K562 (cell line): ENCODE results near the gene TM4SF4. TPM values are rescaled to one million over a fixed set of nuclear protein-coding genes. Genes with fewer than 3 reads are reported as not detected.

Experiments used
- ATAC-seq: fragments of 200-7000 bp; cut with Tn5 transposase; 3 replicates; pipeline ENCODE4 v1.9.1; 2020; ENCODE audit warnings: moderate library complexity
- BruUV-seq: library from RNA; stranded (reverse); fragments of 400-500 nt; replicated peaks from 2 replicates; lab custom pipeline; 2021; lab: Mats Ljungman, UMichigan
- CTCF ChIA-PET: fragments of 300-600 bp; formaldehyde crosslinking; extraction: SDS; loops from one replicate; lab custom pipeline; 2021; ENCODE audit warnings: low intra/inter-chr PET ratio; lab: Yijun Ruan, JAX
- POLR2A ChIA-PET: fragments of 300-600, 350-650 bp; sonication (Branson Sonifier 250); formaldehyde crosslinking; extraction: SDS; loops from one replicate; lab custom pipeline; 2021; ENCODE audit warnings: antibody characterized with exemption, inconsistent platforms; lab: Yijun Ruan, JAX
- DNase-seq, 4 experiments: peaks; one replicate each; pipeline versions ENCODE4 v3.0.0 to v3.0.0-alpha.2; 2011 to 2018; ENCODE audit warnings: low spot score in 3 of 4, mixed read lengths in 3 of 4; ENCODE audit errors: extremely low read depth in 1 of 4
- FAIRE-seq: peaks from 2 replicates; lab custom pipeline; 2011; peaks lifted over from hg19 to GRCh38; lab: Jason Lieb, UNC
- H2AFZ ChIP-seq: 2 replicates; pipeline ENCODE4 v1.6.0; 2011; ENCODE audit warnings: low read depth, low read length, control low read depth, inconsistent platforms
- H3K27ac ChIP-seq: fragments of 200-600 bp; 3 replicates; pipeline ENCODE4 v1.8.0; 2011; ENCODE audit warnings: low read depth, mild to moderate bottlenecking, control low read depth, inconsistent platforms, low read length, moderate library complexity, mixed read lengths; ENCODE audit errors: extremely low read depth
- H3K27me3 ChIP-seq, 2 experiments: fragments of 300-600 bp in 1 of 2; 2 replicates in 1 of 2; 3 replicates in 1 of 2; pipeline versions ENCODE4 v1.6.0 to v1.8.0; 2011; ENCODE audit warnings: inconsistent platforms in 2 of 2, low read length in 2 of 2, mild to moderate bottlenecking in 1 of 2, mixed read lengths in 1 of 2, moderate library complexity in 1 of 2; ENCODE audit not compliant: control insufficient read depth in 2 of 2, insufficient read depth in 2 of 2
- H3K36me3 ChIP-seq: fragments of 300-600 bp; 3 replicates; pipeline ENCODE4 v1.8.0; 2011; ENCODE audit warnings: mild to moderate bottlenecking, low read length, inconsistent platforms; ENCODE audit not compliant: control insufficient read depth, insufficient read depth
- H3K4me1 ChIP-seq, 2 experiments: fragments of 200-600 bp in 1 of 2; replicated peaks in 1 of 2; 2 replicates in 1 of 2; 3 replicates in 1 of 2; pipeline versions ENCODE4 v1.5.1 to v1.8.0; 2011; ENCODE audit warnings: inconsistent platforms in 2 of 2, low read length in 2 of 2, mild to moderate bottlenecking in 1 of 2, mixed read lengths in 1 of 2, moderate library complexity in 1 of 2; ENCODE audit not compliant: control insufficient read depth in 2 of 2, insufficient read depth in 2 of 2
- H3K4me2 ChIP-seq: 2 replicates; pipeline ENCODE4 v1.6.1; 2011; ENCODE audit warnings: low read length, control low read depth, inconsistent platforms, mixed read lengths; ENCODE audit not compliant: insufficient read depth
- H3K4me3 ChIP-seq: fragments of 200-600 bp; sonication (generic), shearing (Covaris generic); 2 replicates; pipeline ENCODE4 v1.5.1; 2016; ENCODE audit warnings: control low read depth, inconsistent platforms
- H3K79me2 ChIP-seq: fragments of 200-600 bp; 3 replicates; pipeline ENCODE4 v1.8.0; 2011; ENCODE audit warnings: low read length, inconsistent platforms; ENCODE audit not compliant: control insufficient read depth, insufficient read depth
- H3K9ac ChIP-seq, 2 experiments: 2 replicates each; pipeline versions ENCODE4 v1.6.0 to v1.6.1; 2011; ENCODE audit warnings: low read depth in 2 of 2, low read length in 2 of 2, control low read depth in 1 of 2, inconsistent platforms in 1 of 2, mild to moderate bottlenecking in 1 of 2, mixed read lengths in 1 of 2; ENCODE audit not compliant: insufficient read depth in 1 of 2
- H3K9me1 ChIP-seq: one replicate; pipeline ENCODE4 v1.6.0; 2011; ENCODE audit warnings: inconsistent platforms, mild to moderate bottlenecking, low read length, moderate library complexity; ENCODE audit not compliant: control insufficient read depth, insufficient read depth
- H3K9me3 ChIP-seq: replicated peaks from 2 replicates; pipeline ENCODE4 v1.5.1; 2011; ENCODE audit warnings: low read depth, low read length, inconsistent platforms; ENCODE audit not compliant: control insufficient read depth, insufficient read depth
- H4K20me1 ChIP-seq: replicated peaks from 2 replicates; pipeline ENCODE4 v1.6.1; 2011; ENCODE audit warnings: low read length, inconsistent platforms, mixed read lengths; ENCODE audit not compliant: control insufficient read depth, insufficient read depth
- CAMTA2 ChIP-seq: fragments of 250-450 bp; sonication (Bioruptor Pico); conservative IDR thresholded peaks from 2 replicates; pipeline ENCODE4 v1.5.1; 2022
- KDM1A ChIP-seq, 2 experiments: fragments of 450-650 bp; IDR thresholded peaks; 2 replicates each; pipeline ENCODE4 v1.6.1; 2016; ENCODE audit warnings: mild to moderate bottlenecking in 2 of 2
- SAP30 ChIP-seq: fragments of 200-600 bp; sonication (generic); IDR thresholded peaks from 2 replicates; pipeline ENCODE4 v1.6.1; 2012; ENCODE audit warnings: borderline replicate concordance, low read depth, mild to moderate bottlenecking, moderate library complexity, low read length, control low read depth, inconsistent platforms; ENCODE audit not compliant: insufficient read depth, poor library complexity, severe bottlenecking
- SMAD1 ChIP-seq: fragments of 150-350 bp; IDR thresholded peaks from 2 replicates; pipeline ENCODE4 v1.6.1; 2014; ENCODE audit warnings: low read length, low read depth; ENCODE audit not compliant: partially characterized antibody
- ZBTB34 ChIP-seq: fragments of 250-450 bp; sonication (Bioruptor Pico); IDR thresholded peaks from 2 replicates; pipeline ENCODE4 v1.8.0; 2021; ENCODE audit warnings: mild to moderate bottlenecking, moderate library complexity
- WGBS: fragments of 100-300 bp; shearing (Covaris generic); methylation state at CpG from one replicate; pipeline ENCODE4 v1.1.6; 2016; ENCODE audit warnings: low coverage, mixed read lengths; ENCODE audit not compliant: insufficient coverage; ENCODE audit errors: missing lambda C conversion rate; 5-methylcytosine and 5-hydroxymethylcytosine counted together
- in situ Hi-C: fragments of 300-500 bp; cut with MboI; formaldehyde crosslinking; loops from 4 replicates; pipeline ENCODE4 v1.15.0; 2018; ENCODE audit warnings: inconsistent platforms, mixed read lengths
- intact Hi-C: fragments of 100-400 bp; cut with micrococcal nuclease; formaldehyde crosslinking; loops from 2 replicates; pipeline ENCODE4 v1.14.2; 2022
- polyA plus RNA-seq, 8 experiments: library from polyadenylated mRNA; depleted of rRNA in 4 of 8; stranded (reverse) in 5 of 8; unstranded in 3 of 8; fragments of >200 nt; fragmentation: Nextera tagmentation in 2 of 8; fragmentation: Illumina TruSeq in 1 of 8; extraction: Ambion mirVana in 2 of 8; extraction: Trizol in 1 of 8; gene quantifications; 2 replicates each; pipeline versions ENCODE4 v1.2.1 to v1.2.3, GENCODE V29; 2011 to 2014; ENCODE audit warnings: inconsistent platforms in 1 of 8, missing spikeins in 1 of 8
- total RNA-seq, 7 experiments: library from RNA; depleted of rRNA in 6 of 7; stranded (reverse); fragments of >200 nt in 6 of 7; fragmentation: Illumina TruSeq in 2 of 7; extraction: Trizol in 2 of 7; gene quantifications; 2 replicates each; pipeline versions ENCODE4 v1.2.1 to v1.2.3, GENCODE V29; 2011 to 2021; ENCODE audit warnings: low replicate concordance in 1 of 7
- TF ChIP-seq, protein P1 (sequence below): fragments of 250-450 bp; sonication (Bioruptor Pico); IDR thresholded peaks from 2 replicates; pipeline ENCODE4 v1.4.0; 2020
- TF ChIP-seq, protein P2 (sequence below): sonication (generic); formaldehyde crosslinking; IDR thresholded peaks from 2 replicates; pipeline ENCODE4 v1.8.1; 2023; ENCODE audit warnings: missing genetic modification reagents, mild to moderate bottlenecking, borderline replicate concordance

TM4SF4 gene
- total and polyA plus RNA-seq, 9 of the 15 experiments (the other 6 are each of a cell fraction or from before 2014, with no cell fraction given): 0.31 TPM; not detected in 8

- TF ChIP-seq CAMTA2 (CRISPR knock-in tag) (no peak), ZBTB34 (no peak), SMAD1 (no peak)
Observed at GRCh38 chr3:149466192-149466591, 8.3 kb upstream of the TM4SF4 start (continued).

- FAIRE-seq: no peak
- CTCF ChIA-PET: no interaction called here
Observed at GRCh38 chr3:149468504-149469212, 5.8 kb upstream of the TM4SF4 start.

More at GRCh38 chr3:149468504-149469212, 5.8 kb upstream of the TM4SF4 start:
- in situ Hi-C loops (no loop called here), intact Hi-C loops (no loop called here)
- no peaks in the 10 kb centered on the region for H3K36me3 ChIP-seq
- H3K9me1 ChIP-seq: no peaks in the 10 kb centered on the region
- peaks cover 18 to 20% of the 10 kb centered on the region in 2 experiments for H3K27me3 ChIP-seq
- DNase-seq: no peak
- peaks cover 0 to 3% of the 10 kb centered on the region in 2 experiments; a peak in 1 of 5 replicates for H3K4me1 ChIP-seq
- H3K9ac ChIP-seq: no peak overlapping the region
- H4K20me1 ChIP-seq: no peaks in the 10 kb centered on the region
- H3K27ac ChIP-seq: no peak overlapping the region
- ATAC-seq: no peak
- no TSS peak for BruUV-seq
- H3K79me2 ChIP-seq: no peaks in the 10 kb centered on the region
- H3K4me2 ChIP-seq: no peak overlapping the region
- no peak overlapping the region for H3K4me3 ChIP-seq
- H2AFZ ChIP-seq: no peak overlapping the region
- no peaks in the 10 kb centered on the region for H3K9me3 ChIP-seq
- WGBS: 4% methylated on average over 2 of the region's 2 CpGs
- POLR2A ChIA-PET: interaction anchor here (0.9 kb wide), 1 partner anchor 11 kb away, joined by 3 read pairs; no protein-coding TSS in a partner anchor
- TF ChIP-seq, protein P1, sequence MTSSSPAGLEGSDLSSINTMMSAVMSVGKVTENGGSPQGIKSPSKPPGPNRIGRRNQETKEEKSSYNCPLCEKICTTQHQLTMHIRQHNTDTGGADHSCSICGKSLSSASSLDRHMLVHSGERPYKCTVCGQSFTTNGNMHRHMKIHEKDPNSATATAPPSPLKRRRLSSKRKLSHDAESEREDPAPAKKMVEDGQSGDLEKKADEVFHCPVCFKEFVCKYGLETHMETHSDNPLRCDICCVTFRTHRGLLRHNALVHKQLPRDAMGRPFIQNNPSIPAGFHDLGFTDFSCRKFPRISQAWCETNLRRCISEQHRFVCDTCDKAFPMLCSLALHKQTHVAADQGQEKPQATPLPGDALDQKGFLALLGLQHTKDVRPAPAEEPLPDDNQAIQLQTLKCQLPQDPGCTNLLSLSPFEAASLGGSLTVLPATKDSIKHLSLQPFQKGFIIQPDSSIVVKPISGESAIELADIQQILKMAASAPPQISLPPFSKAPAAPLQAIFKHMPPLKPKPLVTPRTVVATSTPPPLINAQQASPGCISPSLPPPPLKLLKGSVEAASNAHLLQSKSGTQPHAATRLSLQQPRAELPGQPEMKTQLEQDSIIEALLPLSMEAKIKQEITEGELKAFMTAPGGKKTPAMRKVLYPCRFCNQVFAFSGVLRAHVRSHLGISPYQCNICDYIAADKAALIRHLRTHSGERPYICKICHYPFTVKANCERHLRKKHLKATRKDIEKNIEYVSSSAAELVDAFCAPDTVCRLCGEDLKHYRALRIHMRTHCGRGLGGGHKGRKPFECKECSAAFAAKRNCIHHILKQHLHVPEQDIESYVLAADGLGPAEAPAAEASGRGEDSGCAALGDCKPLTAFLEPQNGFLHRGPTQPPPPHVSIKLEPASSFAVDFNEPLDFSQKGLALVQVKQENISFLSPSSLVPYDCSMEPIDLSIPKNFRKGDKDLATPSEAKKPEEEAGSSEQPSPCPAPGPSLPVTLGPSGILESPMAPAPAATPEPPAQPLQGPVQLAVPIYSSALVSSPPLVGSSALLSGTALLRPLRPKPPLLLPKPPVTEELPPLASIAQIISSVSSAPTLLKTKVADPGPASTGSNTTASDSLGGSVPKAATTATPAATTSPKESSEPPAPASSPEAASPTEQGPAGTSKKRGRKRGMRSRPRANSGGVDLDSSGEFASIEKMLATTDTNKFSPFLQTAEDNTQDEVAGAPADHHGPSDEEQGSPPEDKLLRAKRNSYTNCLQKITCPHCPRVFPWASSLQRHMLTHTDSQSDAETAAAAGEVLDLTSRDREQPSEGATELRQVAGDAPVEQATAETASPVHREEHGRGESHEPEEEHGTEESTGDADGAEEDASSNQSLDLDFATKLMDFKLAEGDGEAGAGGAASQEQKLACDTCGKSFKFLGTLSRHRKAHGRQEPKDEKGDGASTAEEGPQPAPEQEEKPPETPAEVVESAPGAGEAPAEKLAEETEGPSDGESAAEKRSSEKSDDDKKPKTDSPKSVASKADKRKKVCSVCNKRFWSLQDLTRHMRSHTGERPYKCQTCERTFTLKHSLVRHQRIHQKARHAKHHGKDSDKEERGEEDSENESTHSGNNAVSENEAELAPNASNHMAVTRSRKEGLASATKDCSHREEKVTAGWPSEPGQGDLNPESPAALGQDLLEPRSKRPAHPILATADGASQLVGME (CRISPR knock-in tag): no peak
- TF ChIP-seq, protein P2, sequence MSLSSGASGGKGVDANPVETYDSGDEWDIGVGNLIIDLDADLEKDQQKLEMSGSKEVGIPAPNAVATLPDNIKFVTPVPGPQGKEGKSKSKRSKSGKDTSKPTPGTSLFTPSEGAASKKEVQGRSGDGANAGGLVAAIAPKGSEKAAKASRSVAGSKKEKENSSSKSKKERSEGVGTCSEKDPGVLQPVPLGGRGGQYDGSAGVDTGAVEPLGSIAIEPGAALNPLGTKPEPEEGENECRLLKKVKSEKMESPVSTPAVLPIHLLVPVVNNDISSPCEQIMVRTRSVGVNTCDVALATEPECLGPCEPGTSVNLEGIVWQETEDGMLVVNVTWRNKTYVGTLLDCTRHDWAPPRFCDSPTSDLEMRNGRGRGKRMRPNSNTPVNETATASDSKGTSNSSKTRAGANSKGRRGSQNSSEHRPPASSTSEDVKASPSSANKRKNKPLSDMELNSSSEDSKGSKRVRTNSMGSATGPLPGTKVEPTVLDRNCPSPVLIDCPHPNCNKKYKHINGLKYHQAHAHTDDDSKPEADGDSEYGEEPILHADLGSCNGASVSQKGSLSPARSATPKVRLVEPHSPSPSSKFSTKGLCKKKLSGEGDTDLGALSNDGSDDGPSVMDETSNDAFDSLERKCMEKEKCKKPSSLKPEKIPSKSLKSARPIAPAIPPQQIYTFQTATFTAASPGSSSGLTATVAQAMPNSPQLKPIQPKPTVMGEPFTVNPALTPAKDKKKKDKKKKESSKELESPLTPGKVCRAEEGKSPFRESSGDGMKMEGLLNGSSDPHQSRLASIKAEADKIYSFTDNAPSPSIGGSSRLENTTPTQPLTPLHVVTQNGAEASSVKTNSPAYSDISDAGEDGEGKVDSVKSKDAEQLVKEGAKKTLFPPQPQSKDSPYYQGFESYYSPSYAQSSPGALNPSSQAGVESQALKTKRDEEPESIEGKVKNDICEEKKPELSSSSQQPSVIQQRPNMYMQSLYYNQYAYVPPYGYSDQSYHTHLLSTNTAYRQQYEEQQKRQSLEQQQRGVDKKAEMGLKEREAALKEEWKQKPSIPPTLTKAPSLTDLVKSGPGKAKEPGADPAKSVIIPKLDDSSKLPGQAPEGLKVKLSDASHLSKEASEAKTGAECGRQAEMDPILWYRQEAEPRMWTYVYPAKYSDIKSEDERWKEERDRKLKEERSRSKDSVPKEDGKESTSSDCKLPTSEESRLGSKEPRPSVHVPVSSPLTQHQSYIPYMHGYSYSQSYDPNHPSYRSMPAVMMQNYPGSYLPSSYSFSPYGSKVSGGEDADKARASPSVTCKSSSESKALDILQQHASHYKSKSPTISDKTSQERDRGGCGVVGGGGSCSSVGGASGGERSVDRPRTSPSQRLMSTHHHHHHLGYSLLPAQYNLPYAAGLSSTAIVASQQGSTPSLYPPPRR (CRISPR knock-in tag): no peak
- TF ChIP-seq KDM1A (IDR thresholded peaks at IDR 0.05): no peak
- no peak for TF ChIP-seq SAP30
